ENCODE results near the gene GBP4.

Gene GBP4

GRCh38 chr1:89170170-89171066 lies 28.3 kb downstream of the GBP4 start:
- no peak for DNase-seq

GRCh38 chr1:89169166-89169565 lies 29.6 kb downstream of the GBP4 start:
- no peak for DNase-seq

- no peak for DNase-seq
Observed at GRCh38 chr1:89167590-89168230, 31.0 kb downstream of the GBP4 start.

- DNase-seq: no peak
Observed at GRCh38 chr1:89166705-89167104, 32.0 kb downstream of the GBP4 start.

- no peak for DNase-seq
Observed at GRCh38 chr1:89165811-89166210, 32.9 kb downstream of the GBP4 start.

GRCh38 chr1:89151047-89151446 lies 47.7 kb downstream of the GBP4 start:
- DNase-seq: no peak

GRCh38 chr1:89149976-89150375 lies 48.8 kb downstream of the GBP4 start:
- no peak for DNase-seq

- DNase-seq: no peak
Observed at GRCh38 chr1:89149229-89149628, 49.5 kb downstream of the GBP4 start.

- DNase-seq: no peak
Observed at GRCh38 chr1:89147678-89148658, 50.8 kb downstream of the GBP4 start.

GRCh38 chr1:89146721-89147120 lies 52.0 kb downstream of the GBP4 start:
- no peak for DNase-seq

- DNase-seq: no peak
Observed at GRCh38 chr1:89143484-89143883, 55.3 kb downstream of the GBP4 start.

- no peak for DNase-seq
Observed at GRCh38 chr1:89142160-89142559, 56.6 kb downstream of the GBP4 start.

GRCh38 chr1:89133747-89134146 lies 65.0 kb downstream of the GBP4 start:
- DNase-seq: no peak

Measured in activated CD8-positive, alpha-beta memory T cell treated with anti-CD3 and anti-CD28 coated beads for 24 hours (primary cell).